PFSK-1 (cell line): ENCODE measurements around the gene CFAP74.

Experiments used
- FOXP2 ChIP-seq: optimal IDR thresholded peaks from 2 replicates; pipeline ENCODE3; 2011; ENCODE audit warnings: borderline replicate concordance, control low read depth, inconsistent platforms; ENCODE audit not compliant: insufficient read depth; ENCODE audit errors: extremely low read length, extremely low read depth
- POLR2AphosphoS5 ChIP-seq: IDR thresholded peaks from 2 replicates; pipeline ENCODE4 v1.6.1; 2012; ENCODE audit warnings: low read depth, mild to moderate bottlenecking, control low read depth, low read length, moderate library complexity
- REST ChIP-seq, 2 experiments: IDR thresholded peaks; 2 replicates each; pipeline versions ENCODE4 v1.6.1 to v1.8.0; 2011 to 2012; ENCODE audit warnings: low read depth in 2 of 2, low read length in 2 of 2, control low read depth in 1 of 2, inconsistent platforms in 1 of 2, mild to moderate bottlenecking in 1 of 2, moderate library complexity in 1 of 2; ENCODE audit not compliant: insufficient read depth in 1 of 2
- SIN3A ChIP-seq: IDR thresholded peaks from 2 replicates; pipeline ENCODE4 v1.6.1; 2012; ENCODE audit warnings: mild to moderate bottlenecking, low read length, moderate library complexity, borderline replicate concordance; ENCODE audit not compliant: insufficient read depth
- TAF1 ChIP-seq: IDR thresholded peaks from 2 replicates; pipeline ENCODE4 v1.6.1; 2012; ENCODE audit warnings: low read length, control low read depth, borderline replicate concordance; ENCODE audit not compliant: insufficient read depth

GRCh38 chr1:1972976-1973715 lies 30.4 kb downstream of the CFAP74 start:
- TF ChIP-seq TAF1 (no peak), POLR2AphosphoS5 (no peak), SIN3A (no peak), REST (IDR thresholded peaks at IDR 0.05; ENCODE audit: insufficient read depth in 1 of 2, low read depth in 2 of 2, low read length in 2 of 2) (no peak), FOXP2 (no peak)
